Left lung (tissue), 14 donors: Measurements from ENCODE around the gene CPD. TPM values are rescaled to one million over a fixed set of nuclear protein-coding genes. Genes with fewer than 3 reads are reported as not detected.

Experiments used
- ATAC-seq: fragments of 200-7000 bp; cut with Tn5 transposase; one replicate; pipeline ENCODE4 v1.9.1; 2020; ENCODE audit warnings: moderate library complexity
- DNase-seq, 4 donors: peaks; one replicate each; pipeline ENCODE4 v3.0.0-alpha.2; 2013 to 2020
- H3K27ac ChIP-seq, 2 donors: fragments of 200-600 bp; sonication (generic) in 1 of 2; one replicate each; pipeline versions ENCODE4 v1.5.0 to v1.8.0; 2020 to 2021
- H3K27me3 ChIP-seq, 2 donors: fragments of 200-600 bp; sonication (generic) in 1 of 2; one replicate each; pipeline versions ENCODE4 v1.5.0 to v1.8.0; 2020 to 2021
- H3K36me3 ChIP-seq, 2 donors: fragments of 200-600 bp; sonication (generic) in 1 of 2; one replicate each; pipeline versions ENCODE4 v1.5.0 to v1.8.0; 2020 to 2021
- H3K4me1 ChIP-seq, 2 donors: fragments of 200-600 bp; one replicate each; pipeline ENCODE4 v1.8.0; 2021
- H3K4me3 ChIP-seq, 2 donors: fragments of 200-600 bp; sonication (generic) in 1 of 2; one replicate each; pipeline versions ENCODE4 v1.5.0 to v1.8.0; 2020 to 2021; ENCODE audit warnings: mild to moderate bottlenecking in 1 of 2
- H3K9me3 ChIP-seq, 2 donors: fragments of 200-600 bp; sonication (generic) in 1 of 2; one replicate each; pipeline versions ENCODE4 v1.5.0 to v1.8.0; 2020 to 2021
- CTCF ChIP-seq, 2 donors: fragments of 200-600 bp; sonication (generic) in 1 of 2; IDR thresholded peaks; one replicate each; pipeline versions ENCODE4 v1.5.0 to v1.8.0; 2021; ENCODE audit warnings: antibody characterized with exemption in 2 of 2
- intact Hi-C, 2 donors: fragments of 100-400 bp; cut with DNase I; formaldehyde crosslinking; loops; one replicate each; pipeline versions ENCODE4 v1.11.2 to v1.14.2; 2022
- long read RNA-seq, 12 donors: library from polyadenylated mRNA in 2 of 12; unstranded in 2 of 12; transcript quantifications; one replicate each; pipeline ENCODE4 v2.0.0 and lab custom pipeline, GENCODE V29; 2019 to 2026
- polyA plus RNA-seq, 6 donors: library from polyadenylated mRNA; unstranded; fragments of 120-200 nt; gene quantifications; one replicate each; pipeline ENCODE4 v1.2.1, GENCODE V29; 2013; ENCODE audit not compliant: insufficient read length in 6 of 6
- total RNA-seq, 2 donors: library from RNA; stranded (reverse); fragmentation: NEBNext Ultra II Directional; extraction: Animal tissue kit (Norgen Biotek cat#: 25700); gene quantifications; one replicate each; pipeline ENCODE4 v1.2.1, GENCODE V29; 2021
- donor health status: DM: no; HTN: yes; CAD: no.
- donor health status: DM: no; HTN: no; CAD: no.

Gene CPD
- total RNA-seq (100 to 1,000 TPM in 1 of 2 donors, 10 to 100 TPM in 1; 74.4 to 124 TPM), polyA plus RNA-seq (10 to 100 TPM; 48.5 to 57.7 (median 53.2) TPM)
- long read RNA-seq, donor 1, full-length matches to known transcripts, result 6 of 11 reads
- long read RNA-seq, donor 1, partial matches to known transcripts, result 5 of 11 reads
- long read RNA-seq, donor 1, other reads (novel, unspliced or antisense), result 0 of 11 reads
- long read RNA-seq, donor 2, full-length matches to known transcripts, result 9 of 9 reads
- long read RNA-seq, donor 2, partial matches to known transcripts, result 0 of 9 reads
- long read RNA-seq, donor 2, other reads (novel, unspliced or antisense), result 0 of 9 reads
- long read RNA-seq, donor 3, full-length matches to known transcripts, result 5 of 5 reads
- long read RNA-seq, donor 3, partial matches to known transcripts, result 0 of 5 reads
- long read RNA-seq, donor 3, other reads (novel, unspliced or antisense), result 0 of 5 reads
- long read RNA-seq, donor 4, partial matches to known transcripts, result 1 of 5 reads
- long read RNA-seq, donor 4, other reads (novel, unspliced or antisense), result 3 of 5 reads
- long read RNA-seq, donor 5, full-length matches to known transcripts, result 6 of 6 reads
- long read RNA-seq, donor 5, partial matches to known transcripts, result 0 of 6 reads
- long read RNA-seq, donor 5, other reads (novel, unspliced or antisense), result 0 of 6 reads
- long read RNA-seq, donor 6, full-length matches to known transcripts, result 1 of 1 reads
- long read RNA-seq, donor 6, partial matches to known transcripts, result 0 of 1 reads
- long read RNA-seq, donor 6, other reads (novel, unspliced or antisense), result 0 of 1 reads
- long read RNA-seq, donor 7, result 0 reads
- long read RNA-seq, donor 8, full-length matches to known transcripts, result 6 of 6 reads
- long read RNA-seq, donor 8, partial matches to known transcripts, result 0 of 6 reads
- long read RNA-seq, donor 8, other reads (novel, unspliced or antisense), result 0 of 6 reads
- long read RNA-seq, donor 9, full-length matches to known transcripts, result 1 of 1 reads
- long read RNA-seq, donor 9, partial matches to known transcripts, result 0 of 1 reads
- long read RNA-seq, donor 9, other reads (novel, unspliced or antisense), result 0 of 1 reads
- long read RNA-seq, donor 10, partial matches to known transcripts, result 0 of 2 reads
- long read RNA-seq, donor 10, other reads (novel, unspliced or antisense), result 2 of 2 reads
- long read RNA-seq, donor 11, result 0 reads
- long read RNA-seq, donor 12, full-length matches to known transcripts, result 2 of 2 reads
- long read RNA-seq, donor 12, partial matches to known transcripts, result 0 of 2 reads
- long read RNA-seq, donor 12, other reads (novel, unspliced or antisense), result 0 of 2 reads

- Histone ChIP-seq H3K27me3 (no peaks in the 10 kb centered on the region), H3K36me3 (no peaks in the 10 kb centered on the region), H3K27ac (peak within 1 kb of the TSS; percentile 91 to 93), H3K9me3 (no peaks in the 10 kb centered on the region), H3K4me3 (peak within 1 kb of the TSS; percentile 79 to 97), H3K4me1 (peaks cover 4 to 63% of the 10 kb centered on the region in 2 donors)
- intact Hi-C loops, result no loop called here
- TF ChIP-seq CTCF (IDR thresholded peaks at IDR 0.05), result peak in 1 of 2 donors; percentile 21
- DNase-seq (peak; percentile 95 to 98 (median 97)), ATAC-seq (peak; percentile 96)
Observed at GRCh38 chr17:30378825-30379302, at the start of gene CPD. Gene CPD, plus strand, starts transcription at chr17:30378927. Its CDS starts 54 bp downstream, at chr17:30378981.

DNA sequence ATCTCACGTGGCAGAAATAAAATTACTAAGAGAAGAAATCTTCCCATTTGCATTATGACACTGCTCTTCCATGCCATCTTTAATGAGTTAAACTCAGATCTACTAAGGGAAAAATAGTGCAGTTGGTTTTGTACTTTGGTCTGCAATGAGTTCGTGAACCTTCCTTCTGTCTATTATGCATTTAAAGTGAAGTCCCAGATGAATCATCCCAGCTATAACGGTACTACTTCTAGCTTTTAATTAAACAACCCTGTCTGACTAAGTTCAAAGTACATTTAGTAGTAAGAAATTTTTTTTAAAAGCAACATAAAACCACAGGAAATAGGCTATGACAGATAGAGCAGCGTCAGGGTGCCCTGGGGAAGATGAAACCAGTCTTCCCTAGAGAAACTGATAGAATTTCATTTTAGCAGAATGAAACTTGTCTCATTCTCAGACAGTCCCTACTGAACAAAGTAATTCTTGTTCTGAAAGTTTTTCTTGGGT, 46.6 kb upstream of the CPD start:
- no peaks in the 10 kb centered on the region for H3K36me3 ChIP-seq
- H3K4me1 ChIP-seq, result peaks cover 0 to 4% of the 10 kb centered on the region in 2 donors
- H3K9me3 ChIP-seq, result no peaks in the 10 kb centered on the region
- ATAC-seq, result no peak
- H3K4me3 ChIP-seq, result no peak overlapping the region
- DNase-seq, result no peak
- H3K27ac ChIP-seq, result no peak overlapping the region
- no peaks in the 10 kb centered on the region for H3K27me3 ChIP-seq
- TF ChIP-seq CTCF (IDR thresholded peaks at IDR 0.05), result no peak
- intact Hi-C loops, result no loop called here

GRCh38 chr17:30333503-30334360, 45.0 kb upstream of the CPD start, which contains the start of gene TMIGD1:
Gene TMIGD1, minus strand, starts transcription at chr17:30334057. Its CDS starts 1,924 bp downstream, at chr17:30332133.
- H3K36me3 ChIP-seq, result no peaks in the 10 kb centered on the region
- DNase-seq, result no peak
- no peak for TF ChIP-seq CTCF (IDR thresholded peaks at IDR 0.05)
- no peak within 1 kb of the TSS for H3K27ac ChIP-seq
- ATAC-seq, result no peak
- intact Hi-C loops, result no loop called here
- no peaks in the 10 kb centered on the region for H3K27me3 ChIP-seq
- H3K9me3 ChIP-seq, result no peaks in the 10 kb centered on the region
- peaks cover 0 to 12% of the 10 kb centered on the region in 2 donors for H3K4me1 ChIP-seq
- no peak within 1 kb of the TSS for H3K4me3 ChIP-seq

GRCh38 chr17:30334421-30334820, 44.3 kb upstream of the CPD start:
- intact Hi-C loops, result no loop called here
- no peaks in the 10 kb centered on the region for H3K36me3 ChIP-seq
- H3K9me3 ChIP-seq, result no peaks in the 10 kb centered on the region
- no peak overlapping the region for H3K27ac ChIP-seq
- H3K4me1 ChIP-seq, result peaks cover 0 to 16% of the 10 kb centered on the region in 2 donors
- H3K4me3 ChIP-seq, result no peak overlapping the region
- no peaks in the 10 kb centered on the region for H3K27me3 ChIP-seq
- DNase-seq (no peak), ATAC-seq (no peak)
- no peak for TF ChIP-seq CTCF (IDR thresholded peaks at IDR 0.05)
